Astrocyte (in vitro differentiated cells and primary cell): ENCODE measurements around the gene KCNQ1. TPM values are rescaled to one million over a fixed set of nuclear protein-coding genes. Genes with fewer than 3 reads are reported as not detected.

Experiments
- DNase-seq: peaks from one replicate; pipeline ENCODE4 v3.0.0-alpha.2; 2010; ENCODE audit warnings: low read depth
- FAIRE-seq: peaks from 2 replicates; lab custom pipeline; 2011; peaks lifted over from hg19 to GRCh38; lab: Jason Lieb, UNC
- H2AFZ ChIP-seq: 2 replicates; pipeline ENCODE4 v1.6.0; 2012; ENCODE audit warnings: low read depth, low read length, inconsistent platforms
- H3K27ac ChIP-seq: 2 replicates; pipeline ENCODE4 v1.5.1; 2011; ENCODE audit warnings: low read depth, low read length, inconsistent platforms
- H3K27me3 ChIP-seq: 2 replicates; pipeline ENCODE4 v1.6.0; 2011; ENCODE audit warnings: low read length, inconsistent platforms; ENCODE audit not compliant: insufficient read depth
- H3K36me3 ChIP-seq: 2 replicates; pipeline ENCODE4 v1.5.1; 2011; ENCODE audit warnings: low read length, inconsistent platforms; ENCODE audit not compliant: insufficient read depth
- H3K4me1 ChIP-seq: 2 replicates; pipeline ENCODE4 v1.5.1; 2011; ENCODE audit warnings: low read length, inconsistent platforms; ENCODE audit not compliant: insufficient read depth
- H3K4me2 ChIP-seq: 2 replicates; pipeline ENCODE4 v1.6.0; 2012; ENCODE audit warnings: low read length, inconsistent platforms
- H3K4me3 ChIP-seq: 2 replicates; pipeline ENCODE4 v1.5.1; 2011; ENCODE audit warnings: low read depth, mild to moderate bottlenecking, low read length, inconsistent platforms; ENCODE audit not compliant: insufficient read depth
- H3K79me2 ChIP-seq: 2 replicates; pipeline ENCODE4 v1.6.0; 2012; ENCODE audit warnings: mild to moderate bottlenecking, low read length, inconsistent platforms; ENCODE audit not compliant: insufficient read depth
- H3K9ac ChIP-seq: 2 replicates; pipeline ENCODE4 v1.6.0; 2012; ENCODE audit warnings: mild to moderate bottlenecking, low read length, inconsistent platforms
- H3K9me3 ChIP-seq: 2 replicates; pipeline ENCODE4 v1.5.1; 2012; ENCODE audit warnings: low read depth, mild to moderate bottlenecking, low read length, inconsistent platforms; ENCODE audit not compliant: insufficient read depth
- H4K20me1 ChIP-seq: 2 replicates; pipeline ENCODE4 v1.6.0; 2012; ENCODE audit warnings: low read length, inconsistent platforms; ENCODE audit not compliant: insufficient read depth
- H3K27ac Mint-ChIP-seq: one replicate; pipeline ENCODE4 v1.8.0; 2021; ENCODE audit warnings: mild to moderate bottlenecking, mixed read lengths; ENCODE audit not compliant: unreplicated experiment
- H3K27me3 Mint-ChIP-seq: one replicate; pipeline ENCODE4 v1.8.0; 2021; ENCODE audit warnings: low read depth, mixed read lengths; ENCODE audit not compliant: unreplicated experiment
- H3K36me3 Mint-ChIP-seq: one replicate; pipeline ENCODE4 v1.8.0; 2021; ENCODE audit warnings: low read depth, mixed read lengths; ENCODE audit not compliant: unreplicated experiment
- H3K4me1 Mint-ChIP-seq: one replicate; pipeline ENCODE4 v1.8.0; 2021; ENCODE audit warnings: low read depth, mixed read lengths; ENCODE audit not compliant: unreplicated experiment
- H3K4me3 Mint-ChIP-seq: one replicate; pipeline ENCODE4 v1.8.0; 2021; ENCODE audit warnings: mild to moderate bottlenecking, moderate library complexity, mixed read lengths; ENCODE audit not compliant: unreplicated experiment
- H3K9me3 Mint-ChIP-seq: one replicate; pipeline ENCODE4 v1.8.0; 2021; ENCODE audit warnings: mild to moderate bottlenecking, mixed read lengths; ENCODE audit not compliant: unreplicated experiment
- EZH2 ChIP-seq: IDR thresholded peaks from 2 replicates; pipeline ENCODE4 v1.6.1; 2012; ENCODE audit warnings: mild to moderate bottlenecking, low read length, inconsistent platforms; ENCODE audit not compliant: insufficient read depth
- total RNA-seq: library from RNA; stranded (reverse); gene quantifications from 2 replicates; pipeline ENCODE4 v1.2.1, GENCODE V29; 2021
- TF ChIP-seq, protein P1 (sequence below): IDR thresholded peaks from 2 replicates; pipeline ENCODE4 v1.5.1; 2011; ENCODE audit warnings: low read depth, mild to moderate bottlenecking, inconsistent platforms, low read length, moderate library complexity; ENCODE audit not compliant: insufficient read depth

KCNQ1 gene
- total RNA-seq, 1 donor from 2014 or later: not detected

DNA sequence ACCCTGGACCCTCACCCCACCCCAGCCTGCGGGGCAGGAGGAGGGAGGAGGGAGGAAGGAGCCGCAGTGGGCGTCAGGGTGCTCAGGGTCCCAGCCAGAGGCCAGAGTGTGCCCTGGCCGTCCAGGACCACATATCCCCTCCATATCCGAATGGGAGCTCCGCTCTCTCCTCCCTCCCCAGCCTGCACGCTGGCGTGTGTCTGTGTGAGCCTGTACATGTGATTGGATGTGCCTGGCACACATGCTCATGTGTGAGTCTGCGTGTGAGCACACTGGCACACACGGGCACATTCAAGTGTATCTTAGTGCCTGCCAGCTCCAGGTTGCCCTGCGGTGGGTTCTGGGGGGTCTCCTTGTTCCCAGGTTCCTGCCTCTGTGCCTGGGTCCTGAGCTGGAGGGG, 36.1 kb upstream of the KCNQ1 start:
- Mint-ChIP-seq H3K4me1 (no peaks in the 10 kb centered on the region), H3K36me3 (no peaks in the 10 kb centered on the region), H3K27ac (no peak overlapping the region), H3K27me3 (peaks cover 6% of the 10 kb centered on the region), H3K4me3 (no peak overlapping the region), H3K9me3 (no peaks in the 10 kb centered on the region)
- no peak for TF ChIP-seq EZH2
- TF ChIP-seq, protein P1, sequence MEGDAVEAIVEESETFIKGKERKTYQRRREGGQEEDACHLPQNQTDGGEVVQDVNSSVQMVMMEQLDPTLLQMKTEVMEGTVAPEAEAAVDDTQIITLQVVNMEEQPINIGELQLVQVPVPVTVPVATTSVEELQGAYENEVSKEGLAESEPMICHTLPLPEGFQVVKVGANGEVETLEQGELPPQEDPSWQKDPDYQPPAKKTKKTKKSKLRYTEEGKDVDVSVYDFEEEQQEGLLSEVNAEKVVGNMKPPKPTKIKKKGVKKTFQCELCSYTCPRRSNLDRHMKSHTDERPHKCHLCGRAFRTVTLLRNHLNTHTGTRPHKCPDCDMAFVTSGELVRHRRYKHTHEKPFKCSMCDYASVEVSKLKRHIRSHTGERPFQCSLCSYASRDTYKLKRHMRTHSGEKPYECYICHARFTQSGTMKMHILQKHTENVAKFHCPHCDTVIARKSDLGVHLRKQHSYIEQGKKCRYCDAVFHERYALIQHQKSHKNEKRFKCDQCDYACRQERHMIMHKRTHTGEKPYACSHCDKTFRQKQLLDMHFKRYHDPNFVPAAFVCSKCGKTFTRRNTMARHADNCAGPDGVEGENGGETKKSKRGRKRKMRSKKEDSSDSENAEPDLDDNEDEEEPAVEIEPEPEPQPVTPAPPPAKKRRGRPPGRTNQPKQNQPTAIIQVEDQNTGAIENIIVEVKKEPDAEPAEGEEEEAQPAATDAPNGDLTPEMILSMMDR: no peak
- H3K4me3 ChIP-seq: no peak overlapping the region
- no peaks in the 10 kb centered on the region for H3K36me3 ChIP-seq
- H2AFZ ChIP-seq: no peak overlapping the region
- FAIRE-seq (no peak), DNase-seq (no peak)
- no peak overlapping the region for H3K4me2 ChIP-seq
- no peaks in the 10 kb centered on the region for H3K9me3 ChIP-seq
- no peak overlapping the region for H3K9ac ChIP-seq
- peaks cover 3% of the 10 kb centered on the region for H4K20me1 ChIP-seq
- H3K79me2 ChIP-seq: no peaks in the 10 kb centered on the region
- no peaks in the 10 kb centered on the region for H3K4me1 ChIP-seq
- no peak overlapping the region for H3K27ac ChIP-seq
- H3K27me3 ChIP-seq: peaks cover 3% of the 10 kb centered on the region

DNA sequence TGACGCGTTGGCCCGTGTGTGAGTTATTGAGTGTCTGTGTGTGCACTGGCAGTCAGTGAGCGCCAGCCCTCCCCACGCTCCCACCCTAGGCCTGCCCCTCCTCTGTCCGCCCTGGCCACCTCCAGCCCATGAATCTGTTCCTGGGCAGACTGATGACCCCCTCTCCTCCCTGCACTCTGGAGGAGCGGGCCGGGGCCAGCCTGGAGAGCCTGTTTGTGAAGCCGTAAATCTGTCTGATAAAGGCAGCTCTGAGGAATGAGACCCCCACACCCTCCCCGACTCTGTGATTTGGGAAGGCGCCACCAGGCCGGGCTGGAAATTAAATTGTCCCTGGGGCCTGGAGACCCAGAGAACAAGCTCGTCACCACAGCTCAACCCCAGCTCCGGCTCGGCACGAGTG, 35.7 kb upstream of the KCNQ1 start:
- Histone ChIP-seq H4K20me1 (no peaks in the 10 kb centered on the region), H3K79me2 (no peaks in the 10 kb centered on the region), H3K4me2 (no peak overlapping the region), H3K4me1 (no peaks in the 10 kb centered on the region), H3K9ac (no peak overlapping the region), H3K4me3 (no peak overlapping the region), H2AFZ (no peak overlapping the region), H3K36me3 (no peaks in the 10 kb centered on the region), H3K27me3 (peaks cover 3% of the 10 kb centered on the region), H3K27ac (no peak overlapping the region), H3K9me3 (no peaks in the 10 kb centered on the region)
- H3K9me3 Mint-ChIP-seq: no peaks in the 10 kb centered on the region
- H3K36me3 Mint-ChIP-seq: no peaks in the 10 kb centered on the region
- no peak for TF ChIP-seq EZH2
- TF ChIP-seq, protein P1: no peak
- H3K4me3 Mint-ChIP-seq: no peak overlapping the region
- H3K27me3 Mint-ChIP-seq: peaks cover 6% of the 10 kb centered on the region
- DNase-seq (no peak), FAIRE-seq (no peak)
- no peaks in the 10 kb centered on the region for H3K4me1 Mint-ChIP-seq
- H3K27ac Mint-ChIP-seq: no peak overlapping the region

DNA sequence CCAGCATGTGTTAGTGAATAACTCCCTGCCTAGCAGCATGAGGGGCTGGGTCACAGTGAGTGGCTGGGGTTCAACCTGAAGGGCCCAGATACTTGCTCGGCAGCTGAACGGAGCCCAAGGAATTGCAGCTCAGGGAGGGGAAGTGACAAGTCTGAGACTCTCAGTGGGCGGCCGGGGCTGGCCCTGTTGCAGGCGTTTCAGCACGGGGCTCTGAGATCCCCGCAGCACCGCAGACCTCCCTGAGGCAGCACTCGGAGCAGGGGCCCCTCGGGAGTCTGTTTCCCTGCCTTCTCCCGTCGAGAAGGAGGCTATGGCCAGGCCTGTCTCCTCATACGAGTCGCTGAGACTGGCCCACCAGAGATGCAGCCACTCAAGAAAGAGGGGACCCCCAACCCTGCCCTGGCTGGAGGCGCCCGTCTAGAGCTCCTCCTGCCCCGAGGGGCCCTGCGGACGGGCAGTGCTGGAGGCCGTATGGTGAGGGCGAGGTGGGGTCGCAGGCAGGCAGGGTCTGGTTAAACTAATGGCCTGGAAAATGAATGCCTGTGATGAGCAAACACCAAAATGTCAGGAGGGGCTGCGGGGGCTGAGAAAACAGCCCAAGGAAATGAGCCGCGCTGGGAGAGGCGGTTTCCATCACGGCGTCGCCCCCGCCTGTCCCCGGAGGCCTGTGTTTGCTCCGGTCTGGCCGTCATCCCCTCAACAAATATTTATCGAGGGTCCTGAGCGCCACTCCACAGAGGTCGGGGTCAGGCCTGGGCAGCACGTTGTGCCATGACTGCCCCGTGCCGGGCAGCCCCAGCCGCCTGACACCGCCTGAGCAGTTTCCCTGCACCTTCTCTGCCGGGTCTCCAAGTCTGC, 35.0 kb upstream of the KCNQ1 start:
- H3K9me3 ChIP-seq: no peaks in the 10 kb centered on the region
- Mint-ChIP-seq H3K4me3 (no peak overlapping the region), H3K36me3 (no peaks in the 10 kb centered on the region), H3K27me3 (peaks cover 6% of the 10 kb centered on the region), H3K9me3 (no peaks in the 10 kb centered on the region), H3K27ac (no peak overlapping the region), H3K4me1 (no peaks in the 10 kb centered on the region)
- no peak overlapping the region for H3K4me3 ChIP-seq
- no peak overlapping the region for H3K27ac ChIP-seq
- DNase-seq (no peak), FAIRE-seq (no peak)
- no peaks in the 10 kb centered on the region for H4K20me1 ChIP-seq
- no peak overlapping the region for H3K9ac ChIP-seq
- no peaks in the 10 kb centered on the region for H3K79me2 ChIP-seq
- TF ChIP-seq, protein P1: no peak
- no peak for TF ChIP-seq EZH2
- H3K27me3 ChIP-seq: peaks cover 3% of the 10 kb centered on the region
- H2AFZ ChIP-seq: no peak overlapping the region
- H3K4me2 ChIP-seq: no peak overlapping the region
- H3K4me1 ChIP-seq: no peaks in the 10 kb centered on the region
- no peaks in the 10 kb centered on the region for H3K36me3 ChIP-seq
